ENCODE data around the gene FBLN1.
A peak's percentile ranks its signal among the peaks of the same experiment; 100 is the strongest.

Gene FBLN1

GRCh38 chr22:45594123-45594941, 91.6 kb downstream of the FBLN1 start (continued):
- TF ChIP-seq PRDM2 (tag by site-specific recombination; IDR thresholded peaks at IDR 0.05; ENCODE audit: borderline replicate concordance) (no peak), SP7 (tag by site-specific recombination; IDR thresholded peaks at IDR 0.05) (no peak), ZNF513 (tag by site-specific recombination; IDR thresholded peaks at IDR 0.05) (no peak), ZBTB7A (tag by site-specific recombination; IDR thresholded peaks at IDR 0.05; ENCODE audit: low read depth) (no peak), ZNF701 (tag by site-specific recombination; IDR thresholded peaks at IDR 0.05) (no peak), ZNF558 (tag by site-specific recombination; IDR thresholded peaks at IDR 0.05) (no peak), ZBTB11 (tag by site-specific recombination; conservative IDR thresholded peaks at IDR 0.05; ENCODE audit: low read depth) (no peak), ZNF366 (tag by site-specific recombination; conservative IDR thresholded peaks at IDR 0.05) (peak; percentile 90), KLF10 (tag by site-specific recombination; IDR thresholded peaks at IDR 0.05) (no peak)

- CTCF ChIA-PET, result no interaction called here
- 0 out of 2 replicates have a peak, but pooled peaks have one; percentile 31 for TF ChIP-seq ZNF701 (tag by site-specific recombination; IDR thresholded peaks at IDR 0.05)
- TF ChIP-seq PRDM1 (tag by site-specific recombination; IDR thresholded peaks at IDR 0.05), result peak; percentile 52; the same call in 1 of the 2 replicates
- TF ChIP-seq SP2 (tag by site-specific recombination; IDR thresholded peaks at IDR 0.05), result no peak
- TF ChIP-seq ZNF341 (tag by site-specific recombination; IDR thresholded peaks at IDR 0.05; ENCODE audit: low read depth), result peak; percentile 46; the same call in 1 of the 2 replicates
- POLR2A ChIA-PET, result no interaction called here
- peaks cover 0 to 5% of the 10 kb centered on the region in 2 experiments; a peak in 1 of 3 replicates for H3K36me3 ChIP-seq (ENCODE audit: control insufficient read depth in 2 of 2, insufficient read depth in 1 of 2, low read length in 2 of 2)
- no peak overlapping the region for H3K27ac ChIP-seq (ENCODE audit: extremely low read depth, low read depth, low read length)
- H3K9me3 ChIP-seq (ENCODE audit: control insufficient read depth, insufficient read depth, low read depth, low read length), result no peaks in the 10 kb centered on the region
- no peaks in the 10 kb centered on the region for H3K4me1 ChIP-seq (ENCODE audit: control insufficient read depth, insufficient read depth, low read length)
- no peak overlapping the region for H3K4me3 ChIP-seq (ENCODE audit: low read depth, low read length)
Observed at GRCh38 chr22:45597460-45598192, 94.9 kb downstream of the FBLN1 start.

All from HEK293 (cell line).